Inferior parietal cortex (tissue), 1 donor: ENCODE data around the gene MYLIP.
A peak's percentile ranks its signal among the peaks of the same experiment; 100 is the strongest.

Experiments used
- DNase-seq: peaks from one replicate; pipeline ENCODE4 v3.0.0-alpha.2; 2016; ENCODE audit errors: extremely low spot score

The MYLIP gene

DNA sequence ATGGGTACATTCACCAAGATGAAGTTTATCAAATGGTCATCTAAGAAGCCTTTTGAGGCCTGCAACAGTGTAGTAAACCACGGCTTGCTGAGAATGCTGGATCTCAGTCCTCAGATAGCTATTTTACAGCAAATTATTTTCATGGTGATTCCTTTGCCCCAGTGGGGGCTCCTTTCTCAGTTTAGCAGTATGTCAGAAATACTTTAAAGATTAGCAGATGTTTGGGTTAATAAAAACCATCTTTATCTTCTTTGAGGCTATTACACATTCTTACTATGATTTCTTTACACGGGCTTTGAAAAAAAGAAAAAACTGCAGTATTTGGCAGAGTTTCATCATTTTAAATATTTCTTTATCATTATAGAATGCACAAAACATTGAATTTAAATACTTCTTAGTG, 10.7 kb downstream of the MYLIP start:
- DNase-seq, result no peak

DNA sequence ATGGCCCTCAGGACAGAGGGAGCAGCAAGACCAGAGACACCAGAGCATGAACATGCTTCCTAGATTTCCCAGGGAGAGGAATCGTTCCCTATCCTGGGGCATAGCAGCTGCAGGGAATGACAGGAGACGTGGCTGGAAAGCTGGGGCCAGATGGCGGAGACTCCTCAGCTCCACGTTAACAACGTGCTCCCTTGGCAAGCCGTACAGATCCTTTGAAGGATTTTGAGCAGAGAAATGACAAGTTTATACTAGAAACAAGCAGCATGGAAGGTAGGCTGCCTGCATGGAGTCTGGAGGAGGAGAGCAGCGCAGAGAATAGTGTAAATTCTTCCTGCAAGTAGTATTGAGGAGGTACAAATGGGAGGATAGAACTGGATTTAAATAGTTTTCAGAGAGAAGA, 11.7 kb downstream of the MYLIP start:
- DNase-seq, result no peak

DNA sequence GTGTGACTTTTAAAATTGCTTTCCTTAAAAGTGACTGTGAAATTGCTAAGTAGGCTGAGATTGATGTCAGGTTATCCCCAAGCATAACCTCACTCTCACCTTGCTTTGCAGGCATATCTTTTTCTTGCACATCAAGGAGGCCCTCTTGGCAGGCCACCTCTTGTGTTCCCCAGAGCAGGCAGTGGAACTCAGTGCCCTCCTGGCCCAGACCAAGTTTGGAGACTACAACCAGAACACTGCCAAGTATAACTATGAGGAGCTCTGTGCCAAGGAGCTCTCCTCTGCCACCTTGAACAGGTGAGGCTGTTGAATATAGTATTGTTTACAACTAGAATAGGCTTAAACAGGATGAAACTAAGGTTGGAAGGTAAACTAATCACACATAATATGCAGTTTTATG, 12.6 kb downstream of the MYLIP start:
- no peak for DNase-seq

DNA sequence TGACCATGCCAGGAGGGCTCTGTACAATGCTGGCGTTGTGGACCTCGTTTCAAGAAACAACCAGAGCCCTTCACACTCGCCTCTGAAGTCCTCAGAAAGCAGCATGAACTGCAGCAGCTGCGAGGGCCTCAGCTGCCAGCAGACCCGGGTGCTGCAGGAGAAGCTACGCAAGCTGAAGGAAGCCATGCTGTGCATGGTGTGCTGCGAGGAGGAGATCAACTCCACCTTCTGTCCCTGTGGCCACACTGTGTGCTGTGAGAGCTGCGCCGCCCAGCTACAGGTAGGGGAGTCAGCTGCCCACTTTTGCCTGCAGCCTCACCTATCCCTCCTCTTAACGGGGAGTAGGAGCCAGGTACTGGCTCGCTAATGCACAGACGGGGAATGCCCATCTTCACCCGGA, 16.2 kb downstream of the MYLIP start:
- DNase-seq, result no peak

DNA sequence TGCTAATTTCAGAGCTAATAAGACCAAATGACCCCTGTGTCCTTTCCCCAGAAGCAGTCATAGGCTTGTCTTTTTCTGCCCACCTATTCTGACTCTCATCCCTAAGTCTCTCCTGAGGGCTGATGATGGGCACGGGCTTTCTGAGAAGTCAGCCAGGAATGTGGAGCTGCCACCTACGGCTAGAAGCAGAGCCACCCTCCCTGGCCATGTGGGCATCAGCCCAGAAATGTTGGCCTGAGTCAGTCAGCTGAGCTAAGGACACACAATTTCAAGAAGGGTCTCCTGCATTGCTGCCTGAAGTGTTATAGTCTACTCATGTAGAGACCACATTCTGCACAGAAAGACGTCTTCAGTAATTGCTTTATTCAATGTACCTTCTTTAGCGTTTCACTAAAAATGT, 17.1 kb downstream of the MYLIP start:
- no peak for DNase-seq

DNA sequence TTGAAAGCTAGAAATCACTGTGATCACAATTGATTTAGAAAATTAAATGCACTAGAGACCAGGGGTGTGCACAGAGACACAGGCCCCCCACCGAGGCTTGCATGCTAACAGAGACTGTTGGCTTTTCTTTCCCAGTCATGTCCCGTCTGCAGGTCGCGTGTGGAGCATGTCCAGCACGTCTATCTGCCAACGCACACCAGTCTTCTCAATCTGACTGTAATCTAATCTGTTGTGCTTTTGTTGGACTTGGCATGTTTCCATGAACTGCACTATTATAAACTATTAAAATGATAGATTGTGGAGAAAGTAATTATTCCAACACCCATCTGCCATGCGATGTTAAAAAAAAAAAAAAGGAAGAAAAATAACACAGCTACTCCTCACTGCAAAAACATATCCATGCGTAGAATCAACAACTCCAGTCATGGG, 17.7 kb downstream of the MYLIP start:
- DNase-seq, result no peak

DNA sequence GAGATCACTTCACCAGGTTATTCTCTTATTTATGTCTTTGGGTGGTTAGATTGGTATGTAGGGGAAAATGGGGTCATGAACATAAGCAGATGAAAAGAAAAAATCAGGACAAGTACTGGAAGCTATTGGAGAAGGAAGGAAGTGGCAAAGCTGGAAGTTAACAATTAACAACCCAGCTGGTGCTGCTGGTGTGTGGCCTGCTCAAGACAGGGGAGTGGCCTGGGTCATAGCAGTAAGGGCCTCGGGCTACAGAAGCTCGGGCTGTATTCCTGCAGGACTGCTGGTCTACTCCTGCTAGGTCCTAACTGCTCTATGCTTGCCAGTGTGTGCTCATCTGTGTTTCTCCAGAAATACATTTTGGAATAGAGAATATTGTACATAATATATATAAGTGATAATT, 19.6 kb downstream of the MYLIP start:
- DNase-seq, result no peak

DNA sequence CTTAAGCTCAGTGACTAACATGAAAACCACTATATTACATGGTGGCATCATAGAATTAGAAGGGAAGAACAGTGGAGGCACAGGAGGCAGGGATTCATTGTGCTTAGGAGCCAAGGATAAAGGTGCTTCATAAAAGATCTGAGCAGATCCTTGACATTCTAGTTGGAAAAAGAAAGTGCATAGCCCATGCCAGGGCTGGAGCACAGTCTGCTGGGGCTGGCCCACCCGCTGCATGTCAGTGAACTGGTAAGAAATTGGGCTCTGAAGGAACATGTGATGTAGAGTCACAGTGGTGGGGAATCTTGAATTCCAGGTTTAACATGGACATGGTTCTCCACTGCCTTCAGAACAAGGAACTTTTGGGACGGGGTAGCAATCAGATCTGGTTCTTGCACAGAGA, 20.4 kb downstream of the MYLIP start:
- DNase-seq, result no peak

DNA sequence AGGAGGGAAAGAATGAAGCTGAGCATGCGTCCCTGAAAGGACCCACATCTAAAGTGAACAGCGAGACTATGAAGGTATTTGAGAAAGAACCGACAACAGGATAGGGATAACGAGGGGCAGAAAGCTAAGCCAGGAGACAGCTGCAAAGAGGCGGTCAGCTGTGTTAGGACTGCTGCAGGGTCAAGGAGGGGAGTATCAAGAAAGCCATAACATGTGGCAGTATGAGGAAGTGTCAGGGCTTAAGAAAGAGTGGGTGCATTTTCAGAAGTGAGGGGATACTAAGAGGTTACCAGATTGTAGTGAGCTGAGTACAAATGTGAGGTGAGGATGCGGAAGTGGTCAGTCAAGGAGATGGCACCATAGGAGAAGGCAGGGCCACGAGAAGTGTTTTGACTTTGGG, 21.2 kb downstream of the MYLIP start:
- no peak for DNase-seq

DNA sequence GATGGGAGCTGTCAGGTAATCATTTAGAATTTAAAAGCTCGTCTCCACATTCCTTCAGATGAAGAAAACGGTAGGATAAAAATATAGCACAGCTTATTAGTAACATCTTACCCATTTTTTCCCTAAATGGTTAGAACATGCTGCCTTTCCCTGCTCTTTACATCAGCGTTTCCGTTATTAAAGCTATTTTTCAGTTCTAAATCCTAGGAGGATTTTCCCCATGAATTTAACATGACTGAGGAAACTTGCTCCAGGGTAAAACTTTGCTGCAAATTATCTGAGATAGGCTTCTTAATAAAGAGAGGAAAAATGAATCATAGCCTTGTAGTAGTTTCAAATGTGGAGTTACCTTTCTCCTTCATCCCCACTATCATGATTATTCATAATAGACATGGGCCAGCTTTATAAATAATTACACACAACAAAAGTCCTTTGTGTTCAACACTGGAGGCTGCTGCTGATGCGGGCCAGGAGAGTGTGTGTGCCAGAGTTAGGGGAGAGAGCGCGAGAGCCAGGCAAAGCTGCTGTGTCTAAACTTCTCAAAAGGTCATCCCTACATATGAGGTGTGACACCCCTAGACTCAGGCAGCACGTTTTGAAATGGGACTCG, 24.4 kb downstream of the MYLIP start:
- no peak for DNase-seq

DNA sequence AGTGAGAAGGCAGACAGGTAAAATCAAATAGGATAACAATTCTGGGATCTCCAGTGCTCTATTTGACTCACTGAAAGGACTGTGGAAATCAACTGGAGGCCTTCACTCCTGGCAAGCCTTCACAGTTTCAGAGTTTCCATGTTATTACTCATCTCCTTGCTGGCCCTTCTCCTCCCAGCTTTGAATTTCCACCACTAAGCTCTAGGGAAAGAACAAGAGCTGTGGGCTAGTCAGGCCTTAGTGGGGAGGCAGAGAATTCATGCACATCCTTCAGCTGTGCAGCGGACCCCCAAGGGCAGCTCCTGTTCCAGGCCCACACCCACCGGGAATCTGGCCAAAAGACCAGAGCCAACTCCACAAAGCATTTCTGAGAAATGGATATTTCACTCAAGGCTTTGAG, 26.0 kb downstream of the MYLIP start:
- DNase-seq, result no peak

DNA sequence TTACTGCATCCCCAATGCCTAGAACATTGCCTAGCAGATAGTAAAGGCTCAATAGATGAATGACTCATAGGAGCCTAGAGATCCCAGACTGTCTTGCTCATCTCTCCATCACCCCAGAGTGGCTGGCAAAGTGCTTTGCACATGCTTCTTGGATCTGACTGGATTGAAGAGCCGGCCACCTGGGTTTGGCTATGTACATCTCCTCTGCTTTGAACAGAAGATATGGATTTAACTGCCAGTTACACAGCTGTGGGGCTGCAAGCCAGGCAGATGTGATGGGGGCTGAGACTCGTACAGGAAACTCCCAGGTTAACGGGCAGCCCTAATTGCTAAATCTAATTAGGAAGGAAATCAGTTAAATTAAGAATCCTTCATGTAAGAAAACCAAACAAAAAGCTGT, 28.6 kb downstream of the MYLIP start:
- no peak for DNase-seq

DNA sequence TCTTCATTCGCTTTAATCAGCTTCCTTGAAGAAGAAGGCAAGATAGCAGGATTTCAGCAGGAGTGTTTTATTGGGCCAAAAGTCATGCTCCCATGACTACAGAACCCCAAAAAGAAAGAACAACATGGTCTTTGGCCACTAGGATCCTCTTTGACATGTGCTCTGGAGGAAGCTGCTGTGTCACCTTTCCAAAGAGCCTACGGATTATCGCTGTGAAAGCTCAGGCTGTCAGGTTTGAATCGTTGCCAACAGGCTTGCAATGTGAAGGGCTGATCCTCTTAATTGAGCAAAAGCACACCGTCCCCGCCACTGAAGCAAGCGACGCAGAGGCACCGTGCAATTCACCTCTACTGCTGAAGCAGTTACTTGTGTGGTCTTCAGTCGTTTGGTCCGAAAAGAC, 29.0 kb downstream of the MYLIP start:
- DNase-seq, result no peak

DNA sequence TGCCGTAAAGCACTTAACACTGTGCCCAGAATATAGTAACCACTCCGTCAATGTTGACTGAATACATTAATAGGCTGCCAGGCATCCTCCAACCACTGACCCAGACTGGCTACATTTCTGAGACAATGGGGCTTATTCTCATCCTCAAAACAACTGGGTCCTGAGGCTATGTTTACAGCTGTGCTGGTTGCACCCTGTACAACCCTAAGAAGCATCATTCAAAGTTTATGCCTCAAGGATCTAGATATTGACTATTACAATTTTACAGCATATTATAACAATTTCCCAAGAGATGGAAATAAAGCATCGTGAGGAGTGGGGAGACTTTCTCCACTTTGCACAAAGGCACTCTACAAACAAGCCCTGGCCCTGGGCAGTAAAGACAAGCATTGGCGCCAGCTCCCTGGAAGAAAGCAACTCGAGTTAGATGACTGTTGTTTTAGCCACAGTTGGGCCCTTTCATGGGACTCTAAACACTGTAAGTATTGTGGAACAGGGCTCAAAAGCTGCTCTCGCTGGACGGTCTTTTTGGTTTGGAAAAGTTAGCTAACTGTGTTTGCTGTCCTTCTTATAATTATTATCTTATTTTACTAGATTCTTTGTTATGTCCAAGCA, 30.2 kb downstream of the MYLIP start:
- peak; percentile 74 for DNase-seq

DNA sequence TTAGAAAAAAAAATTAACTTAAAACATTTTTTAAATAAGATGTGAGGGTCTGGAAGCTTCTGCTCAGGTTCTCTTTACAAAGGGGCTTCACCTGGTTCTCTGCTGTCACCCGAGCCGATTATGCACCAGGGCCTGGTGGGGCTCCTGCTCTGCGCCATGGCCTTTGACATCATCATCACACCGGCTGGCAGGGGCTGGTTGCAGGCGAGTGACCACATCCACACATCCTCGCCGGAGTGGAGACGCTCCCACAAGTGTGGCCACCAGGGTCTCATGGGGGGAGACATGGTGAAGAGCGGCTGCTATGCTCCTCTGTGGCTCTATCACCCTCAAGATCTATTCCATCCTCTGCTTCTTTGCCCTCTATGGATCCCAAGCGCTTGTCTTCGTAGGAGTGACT, 31.9 kb downstream of the MYLIP start:
- DNase-seq, result no peak

DNA sequence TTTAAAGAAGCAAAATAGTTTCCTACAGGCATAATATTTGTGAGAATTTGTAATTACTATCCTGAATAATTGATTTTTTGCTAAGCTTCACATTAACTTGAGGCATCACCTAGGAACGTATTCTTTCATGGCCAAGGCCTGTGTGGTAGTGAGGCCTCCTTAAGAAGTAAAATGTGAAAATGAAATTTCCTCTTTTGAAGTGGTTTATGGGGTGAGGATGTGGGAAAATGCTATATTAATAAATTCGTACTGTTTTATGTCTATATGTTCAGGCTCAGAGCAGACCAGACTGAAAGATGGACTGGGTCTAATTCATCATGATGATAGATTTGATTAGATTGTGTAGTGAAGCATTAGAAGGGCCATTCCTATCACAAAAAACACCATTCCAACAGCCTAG, 33.1 kb downstream of the MYLIP start:
- no peak for DNase-seq

DNA sequence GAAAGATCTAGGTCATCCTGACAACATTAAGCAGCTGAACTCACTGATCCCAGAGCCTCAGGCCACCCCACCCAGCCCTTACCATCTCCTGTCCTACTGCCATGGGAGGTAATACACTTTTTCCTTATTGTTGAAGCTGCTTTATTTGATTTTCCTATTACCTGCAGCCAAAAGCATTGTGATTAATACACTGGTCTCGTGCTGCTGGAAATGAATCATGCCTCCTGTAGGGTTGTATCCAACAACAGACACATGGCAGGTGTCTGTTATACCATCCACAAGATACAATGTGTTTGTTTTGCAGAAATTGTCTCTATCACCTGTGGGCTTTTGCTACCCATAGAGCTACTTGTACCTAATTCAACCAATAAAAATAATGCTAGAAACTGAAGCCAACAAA, 34.2 kb downstream of the MYLIP start:
- DNase-seq, result no peak

DNA sequence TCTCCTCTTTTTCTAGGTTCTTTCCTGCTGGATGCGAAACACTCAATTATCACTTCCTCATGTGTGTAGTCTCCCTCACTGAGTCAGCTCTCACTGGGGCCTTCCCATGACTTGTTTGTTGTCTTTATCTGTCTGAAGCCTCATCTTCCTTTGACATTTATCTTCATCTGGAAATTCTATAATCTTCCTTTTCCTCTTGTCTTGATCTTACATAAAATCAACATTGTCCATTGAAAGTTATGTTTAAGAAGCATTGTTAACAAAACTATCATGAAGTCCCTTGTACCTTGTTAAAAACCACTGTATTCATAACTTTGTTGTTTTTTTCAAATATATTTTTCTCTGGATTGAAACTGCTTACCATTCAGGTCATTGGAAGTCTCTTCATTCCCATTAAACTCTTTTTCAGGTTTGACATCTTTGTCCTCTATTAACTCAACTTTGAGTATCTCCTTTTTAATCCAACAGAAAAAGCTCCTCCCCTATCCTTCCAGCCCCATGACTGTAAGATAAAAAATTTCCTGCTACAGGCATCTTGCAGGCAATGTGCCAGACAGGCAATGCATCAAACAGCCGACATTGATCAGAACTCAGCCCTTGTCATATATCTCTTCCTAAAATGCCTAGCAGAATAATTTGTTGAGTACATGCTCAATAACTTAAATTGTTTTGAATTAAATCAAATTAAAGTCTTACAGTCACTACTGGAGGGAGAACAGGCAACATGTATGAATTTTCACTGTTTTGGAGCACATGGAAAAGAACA, 34.8 kb downstream of the MYLIP start:
- DNase-seq, result no peak

DNA sequence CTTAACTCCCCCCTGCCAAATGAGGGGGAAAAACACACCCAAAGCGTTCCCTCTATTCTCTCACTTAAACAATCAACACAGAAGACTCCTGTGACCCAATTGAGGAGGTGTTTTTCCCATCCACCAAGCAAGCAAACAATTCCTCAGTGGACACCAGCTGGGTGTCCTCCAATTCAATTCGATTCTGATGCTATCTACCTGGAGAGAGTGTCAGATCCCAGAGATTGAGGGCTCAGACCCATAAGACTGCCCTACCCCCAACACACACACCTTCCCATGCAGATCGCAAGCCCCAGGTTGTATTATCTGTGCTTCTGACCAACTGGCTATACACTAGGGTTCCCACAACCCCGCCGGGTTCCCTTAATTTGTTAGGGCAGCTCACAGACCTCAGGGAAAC, 36.8 kb downstream of the MYLIP start:
- DNase-seq, result no peak

DNA sequence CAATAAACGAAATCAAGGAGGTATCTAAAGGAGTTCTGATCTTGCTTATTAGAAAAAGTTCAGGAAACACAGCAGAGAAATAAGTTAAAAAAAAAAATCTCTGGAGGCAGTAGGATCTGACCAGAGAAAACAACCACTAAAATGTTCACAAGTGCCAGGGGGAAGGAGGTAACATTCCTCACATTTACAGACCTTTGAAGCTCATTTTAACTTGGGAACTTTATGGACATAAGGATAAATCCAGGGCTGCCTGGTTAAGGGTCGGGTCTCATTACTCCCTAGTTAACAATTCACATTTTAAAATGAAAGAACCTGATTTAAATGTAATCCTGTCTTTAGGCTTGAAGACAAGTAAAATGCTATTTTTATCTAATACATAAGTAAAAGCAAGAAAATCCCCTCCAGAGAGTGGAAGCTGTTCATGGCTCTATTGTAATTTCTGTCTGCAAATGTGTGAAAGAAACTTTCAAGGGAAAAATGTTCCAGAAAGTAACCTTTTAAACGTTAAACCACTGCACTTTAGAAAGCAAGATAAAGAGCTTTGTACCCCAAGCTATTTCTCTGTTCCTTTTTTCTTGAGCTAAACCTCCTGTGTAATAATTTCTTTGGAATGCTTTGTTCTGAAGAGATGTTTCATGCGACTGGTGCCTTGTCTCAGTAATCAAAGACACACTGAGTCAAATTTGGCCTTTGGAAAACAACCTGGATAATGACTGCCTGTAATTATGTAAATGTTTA, 38.2 kb downstream of the MYLIP start:
- DNase-seq, result no peak

DNA sequence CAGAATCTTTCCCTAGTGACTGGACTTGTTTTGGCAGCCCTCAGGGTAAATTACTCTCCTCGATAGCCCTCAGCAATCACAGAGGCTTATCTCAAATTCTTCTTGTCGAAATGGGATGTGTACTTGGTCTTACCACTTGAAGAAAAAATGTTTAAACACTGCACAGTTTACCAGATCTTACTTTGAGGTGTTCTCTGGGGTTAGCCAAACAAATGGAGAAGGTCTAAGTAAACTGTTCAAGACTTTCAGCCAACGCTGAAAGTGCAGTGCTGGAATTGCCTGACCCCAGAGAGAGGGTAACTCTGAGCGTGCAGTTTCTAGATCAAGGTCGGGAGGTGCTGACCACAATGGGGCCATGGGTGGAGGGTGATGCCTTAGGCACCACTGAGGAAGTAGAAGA, 39.2 kb downstream of the MYLIP start:
- no peak for DNase-seq

DNA sequence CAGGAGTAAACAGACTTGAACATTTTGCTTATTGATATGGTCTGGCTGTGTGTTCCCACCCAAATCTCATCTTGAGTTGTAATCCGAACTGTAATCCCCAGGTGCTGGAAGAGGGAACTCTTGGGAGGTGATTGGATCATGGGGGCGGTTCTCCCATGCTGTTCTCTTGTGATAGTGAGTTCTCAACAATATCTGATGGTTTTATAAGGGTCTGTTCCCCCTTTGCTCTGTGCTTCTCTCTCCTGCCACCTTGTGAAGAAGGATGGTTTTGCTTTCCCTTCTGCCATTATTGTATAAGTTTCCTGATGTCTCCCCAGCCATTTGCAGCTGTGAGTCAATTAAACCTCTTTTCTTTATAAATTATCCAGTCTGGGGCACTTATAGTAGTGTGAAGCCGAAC, 40.0 kb downstream of the MYLIP start:
- peak; percentile 73 for DNase-seq

DNA sequence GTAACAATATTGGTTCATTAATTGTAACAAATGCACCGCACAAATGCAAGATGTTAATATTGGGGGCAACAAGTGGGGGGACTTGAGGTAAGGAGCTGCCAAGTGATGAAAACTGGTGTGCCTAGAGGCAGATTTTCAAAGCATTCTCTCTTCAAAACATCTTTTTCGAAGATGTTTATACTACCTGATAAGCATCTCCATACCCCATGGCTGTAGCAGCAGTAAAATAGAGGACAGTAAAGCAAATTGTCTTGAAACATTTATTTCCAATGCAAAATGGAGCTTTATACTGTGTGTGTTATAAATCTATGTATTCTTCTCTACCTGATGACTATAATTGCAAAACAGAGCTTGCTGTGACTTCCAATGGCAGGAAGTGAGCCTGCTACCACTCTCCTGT, 42.5 kb downstream of the MYLIP start:
- DNase-seq, result no peak
